ENCODE results near the gene SSBP3. TPM values are rescaled to one million over a fixed set of nuclear protein-coding genes. Genes with fewer than 3 reads are reported as not detected.

Gene SSBP3
- total and polyA plus RNA-seq, 9 of the 15 experiments (the other 6 are each of a cell fraction or from before 2014, with no cell fraction given) = 8.7 to 108 (median 33.8) TPM

GRCh38 chr1:54428837-54429518 is 22.8 kb upstream of the SSBP3 start:
- BruUV-seq (replicated peaks) = no TSS peak
- no peaks in the 10 kb centered on the region for H3K36me3 ChIP-seq (ENCODE audit: control insufficient read depth, insufficient read depth, low read length)
- POLR2A ChIA-PET = interaction anchor here (0.6 to 1.7 kb wide), 9 partner anchors 9 to 135 kb away, joined by 3 to 8 read pairs (median 4); no protein-coding TSS in a partner anchor
- peak; percentile 34 for ATAC-seq
- H3K4me3 ChIP-seq = no peak overlapping the region
- no peak for FAIRE-seq
- peak in 1 of 4 experiments; percentile 20 for DNase-seq (ENCODE audit: extremely low read depth in 1 of 4, low spot score in 3 of 4)
- no peaks in the 10 kb centered on the region for H3K27me3 ChIP-seq (ENCODE audit: control insufficient read depth in 2 of 2, insufficient read depth in 2 of 2, low read length in 2 of 2)
- no peaks in the 10 kb centered on the region for H3K79me2 ChIP-seq (ENCODE audit: control insufficient read depth, insufficient read depth, low read length)
- no peak overlapping the region; a peak in 1 of 4 replicates for H3K9ac ChIP-seq (ENCODE audit: insufficient read depth in 1 of 2, low read depth in 2 of 2, low read length in 2 of 2)
- 31% methylated on average over 10 of the region's 10 CpGs for WGBS (ENCODE audit: insufficient coverage, low coverage, missing lambda C conversion rate)
- H4K20me1 ChIP-seq (replicated peaks; ENCODE audit: control insufficient read depth, insufficient read depth, low read length) = no peaks in the 10 kb centered on the region
- no peaks in the 10 kb centered on the region for H3K9me1 ChIP-seq (ENCODE audit: control insufficient read depth, insufficient read depth, low read length)
- in situ Hi-C loops (cut with MboI) (no loop called here), intact Hi-C loops (cut with micrococcal nuclease) (loop anchor here (5.0 kb wide), 1 partner anchor 33 kb away; no protein-coding TSS in a partner anchor)
- H3K27ac ChIP-seq (ENCODE audit: extremely low read depth, low read depth, low read length) = no peak overlapping the region
- CTCF ChIA-PET (ENCODE audit: low intra/inter-chr PET ratio) = no interaction called here
- H3K4me2 ChIP-seq (ENCODE audit: insufficient read depth, low read length) = no peak overlapping the region; the same call in 1 of the 2 replicates
- H3K4me1 ChIP-seq (replicated peaks in 1 of 2; ENCODE audit: control insufficient read depth in 2 of 2, insufficient read depth in 2 of 2, low read length in 2 of 2) = peaks cover 0 to 6% of the 10 kb centered on the region in 2 experiments; a peak in 3 of 5 replicates
- H2AFZ ChIP-seq (ENCODE audit: low read depth, low read length) = peak overlapping the region; percentile 73
- H3K9me3 ChIP-seq (replicated peaks; ENCODE audit: control insufficient read depth, insufficient read depth, low read depth, low read length) = no peaks in the 10 kb centered on the region
- TF ChIP-seq XRCC5 (IDR thresholded peaks at IDR 0.05; ENCODE audit: low read depth, low read length) (no peak), ESRRA (IDR thresholded peaks at IDR 0.05; ENCODE audit: borderline replicate concordance, low read depth) (no peak), ZNF766 (CRISPR knock-in tag; conservative IDR thresholded peaks at IDR 0.05) (no peak), ZNF175 (CRISPR knock-in tag; IDR thresholded peaks at IDR 0.05; ENCODE audit: low read depth) (no peak), KLF10 (CRISPR knock-in tag; IDR thresholded peaks at IDR 0.05) (no peak), PHF8 (IDR thresholded peaks at IDR 0.05; ENCODE audit: borderline replicate concordance, low read length) (no peak), ELF4 (CRISPR knock-in tag; IDR thresholded peaks at IDR 0.05) (no peak), ZNF318 (IDR thresholded peaks at IDR 0.05; ENCODE audit: borderline replicate concordance in 1 of 2, low read depth in 1 of 2) (no peak), FOXM1 (IDR thresholded peaks at IDR 0.05; ENCODE audit: low read depth) (no peak), FOXM1 (CRISPR knock-in tag; IDR thresholded peaks at IDR 0.05; ENCODE audit: low read depth) (no peak), MEF2D (tag; conservative IDR thresholded peaks at IDR 0.05; ENCODE audit: low read depth) (peak; percentile 38; the same call in 1 of the 2 replicates), ETS2 (tag; IDR thresholded peaks at IDR 0.05; ENCODE audit: borderline replicate concordance, poor library complexity, severe bottlenecking) (no peak), ZC3H8 (IDR thresholded peaks at IDR 0.05) (no peak), ZNF589 (CRISPR knock-in tag; IDR thresholded peaks at IDR 0.05; ENCODE audit: low read depth) (no peak), CBFA2T3 (IDR thresholded peaks at IDR 0.05) (no peak)
